ENCODE results near the gene STIM1. TPM values are rescaled to one million over a fixed set of nuclear protein-coding genes. Genes with fewer than 3 reads are reported as not detected.

STIM1 gene
- total RNA-seq, 4 donors from 2014 or later, result 65.2 to 150 (median 92.6) TPM

- no peak overlapping the region for H3K4me3 ChIP-seq
- no peaks in the 10 kb centered on the region for H3K27me3 ChIP-seq
- TF ChIP-seq POLR2AphosphoS5 (IDR thresholded peaks at IDR 0.05) (no peak), CTCF (IDR thresholded peaks at IDR 0.05) (no peak), POLR2A (IDR thresholded peaks at IDR 0.05; ENCODE audit: low read depth) (no peak), EP300 (IDR thresholded peaks at IDR 0.05) (no peak)
- intact Hi-C loops (cut with DNase I), result loop anchor here (5.0 to 10.0 kb wide), 2 partner anchors 40 to 82 kb away; no protein-coding TSS in a partner anchor
- H3K4me1 ChIP-seq, result peaks cover 27 to 96% (median 73%) of the 10 kb centered on the region in 4 donors
- peak overlapping the region; percentile 32 to 65 (median 56) for H3K27ac ChIP-seq (replicated peaks in 1 of 4)
- DNase-seq (ENCODE audit: extremely low spot score), result peak; percentile 31
- 65% methylated on average over 5 of the region's 5 CpGs for WGBS
- peaks cover 0 to 4% (median 0%) of the 10 kb centered on the region in 4 donors for H3K36me3 ChIP-seq
- no peaks in the 10 kb centered on the region for H3K9me3 ChIP-seq
Observed at GRCh38 chr11:4066910-4067309, 211.4 kb downstream of the STIM1 start.

GRCh38 chr11:4068962-4069361 lies 213.5 kb downstream of the STIM1 start:
- intact Hi-C loops (cut with DNase I), result loop anchor here (5.0 to 10.0 kb wide), 2 partner anchors 42 to 84 kb away; no protein-coding TSS in a partner anchor
- TF ChIP-seq POLR2A (IDR thresholded peaks at IDR 0.05; ENCODE audit: low read depth), result no peak
- TF ChIP-seq POLR2AphosphoS5 (IDR thresholded peaks at IDR 0.05), result no peak
- TF ChIP-seq EP300 (IDR thresholded peaks at IDR 0.05), result no peak
- no peak for TF ChIP-seq CTCF (IDR thresholded peaks at IDR 0.05)
- no peaks in the 10 kb centered on the region for H3K9me3 ChIP-seq
- no peak overlapping the region for H3K4me3 ChIP-seq
- no peaks in the 10 kb centered on the region for H3K27me3 ChIP-seq
- H3K36me3 ChIP-seq, result peaks cover 0 to 7% (median 3%) of the 10 kb centered on the region in 4 donors
- peaks cover 34 to 89% (median 65%) of the 10 kb centered on the region in 4 donors for H3K4me1 ChIP-seq
- 61% methylated on average over 1 of the region's 1 CpG for WGBS
- no peak overlapping the region for H3K27ac ChIP-seq (replicated peaks in 1 of 4)
- DNase-seq (ENCODE audit: extremely low spot score), result no peak

GRCh38 chr11:4071325-4071724 lies 215.9 kb downstream of the STIM1 start:
- no peak overlapping the region for H3K27ac ChIP-seq (replicated peaks in 1 of 4)
- intact Hi-C loops (cut with DNase I), result no loop called here

GRCh38 chr11:4071914-4072313 lies 216.4 kb downstream of the STIM1 start:
- H3K4me1 ChIP-seq, result peaks cover 11 to 60% (median 37%) of the 10 kb centered on the region in 4 donors
- peak overlapping the region in 3 of 4 donors; percentile 23 to 29 (median 24) for H3K27ac ChIP-seq (replicated peaks in 1 of 4)
- no peaks in the 10 kb centered on the region for H3K9me3 ChIP-seq
- no peaks in the 10 kb centered on the region for H3K27me3 ChIP-seq
- no peak overlapping the region for H3K4me3 ChIP-seq
- DNase-seq (ENCODE audit: extremely low spot score), result no peak
- TF ChIP-seq EP300 (IDR thresholded peaks at IDR 0.05) (no peak), POLR2A (IDR thresholded peaks at IDR 0.05; ENCODE audit: low read depth) (no peak), POLR2AphosphoS5 (IDR thresholded peaks at IDR 0.05) (no peak), CTCF (IDR thresholded peaks at IDR 0.05) (no peak)
- intact Hi-C loops (cut with DNase I), result loop anchor here (1.0 kb wide), 2 partner anchors 217 to 222 kb away; partner anchors contain the start of gene STIM1
- H3K36me3 ChIP-seq, result peaks cover 0 to 14% (median 11%) of the 10 kb centered on the region in 4 donors

More at GRCh38 chr11:4071325-4071724, 215.9 kb downstream of the STIM1 start:
- Histone ChIP-seq H3K36me3 (peaks cover 0 to 14% (median 11%) of the 10 kb centered on the region in 4 donors), H3K9me3 (no peaks in the 10 kb centered on the region), H3K4me3 (no peak overlapping the region), H3K27me3 (no peaks in the 10 kb centered on the region), H3K4me1 (peaks cover 15 to 66% (median 41%) of the 10 kb centered on the region in 4 donors)
- DNase-seq (ENCODE audit: extremely low spot score), result peak; percentile 62
- TF ChIP-seq POLR2A (IDR thresholded peaks at IDR 0.05; ENCODE audit: low read depth), result no peak
- no peak for TF ChIP-seq CTCF (IDR thresholded peaks at IDR 0.05)

All from esophagus muscularis mucosa (tissue), 4 donors.